ENCODE results near the gene SORCS1. TPM values are rescaled to one million over a fixed set of nuclear protein-coding genes. Genes with fewer than 3 reads are reported as not detected.

The SORCS1 gene
- total and polyA plus RNA-seq, 2 donors (not counting 1 experiment from before 2014, with no cell fraction given): not detected

GRCh38 chr10:106982268-106982667 is 182.2 kb downstream of the SORCS1 start:
- Histone ChIP-seq H3K9me3 (ENCODE audit: control extremely low read depth in 1 of 3, control insufficient read depth in 2 of 3, insufficient read depth in 1 of 3, low read length in 2 of 3) (no peaks in the 10 kb centered on the region), H4K20me1 (ENCODE audit: control insufficient read depth, insufficient read depth, low read length, poor library complexity, severe bottlenecking) (no peaks in the 10 kb centered on the region), H3K79me2 (ENCODE audit: control insufficient read depth, insufficient read depth, low read length) (no peaks in the 10 kb centered on the region), H3K4me3 (ENCODE audit: control extremely low read depth in 1 of 5, extremely low read depth in 1 of 5, insufficient read depth in 1 of 5, low read depth in 2 of 5, low read length in 4 of 5) (no peak overlapping the region), H3K4me2 (replicated peaks; ENCODE audit: low read depth, low read length, poor library complexity, severe bottlenecking) (no peak overlapping the region), H3K27me3 (replicated peaks in 1 of 4; ENCODE audit: control extremely low read depth in 1 of 4, control insufficient read depth in 3 of 4, insufficient read depth in 4 of 4, low read length in 3 of 4) (no peaks in the 10 kb centered on the region), H3K4me1 (ENCODE audit: control insufficient read depth in 2 of 2, insufficient read depth in 2 of 2, low read length in 2 of 2) (no peaks in the 10 kb centered on the region), H3K9ac (ENCODE audit: low read length) (no peak overlapping the region), H2AFZ (ENCODE audit: insufficient read depth, low read depth, low read length, poor library complexity, severe bottlenecking) (no peak overlapping the region), H3K36me3 (replicated peaks in 1 of 2; ENCODE audit: control extremely low read depth in 1 of 2, control insufficient read depth in 1 of 2, extremely low read depth in 1 of 2, insufficient read depth in 2 of 2, low read length in 1 of 2) (no peaks in the 10 kb centered on the region), H3K27ac (ENCODE audit: low read length in 2 of 2) (no peak overlapping the region)
- DNase-seq: no peak
- no peak overlapping the region for H3K27ac Mint-ChIP-seq
- no peaks in the 10 kb centered on the region for H3K9me3 Mint-ChIP-seq (ENCODE audit: insufficient read depth)
- no peaks in the 10 kb centered on the region for H3K4me1 Mint-ChIP-seq
- TF ChIP-seq EZH2 (IDR thresholded peaks at IDR 0.05; ENCODE audit: borderline replicate concordance, insufficient read depth, low read depth, low read length, poor library complexity, severe bottlenecking) (no peak), CTCF (IDR thresholded peaks at IDR 0.05) (no peak)
- POLR2A ChIA-PET: no interaction called here
- CTCF ChIA-PET: no interaction called here
- H3K27me3 Mint-ChIP-seq: peaks cover 7% of the 10 kb centered on the region
- no CpG with 5 or more reads among the region's 4 CpGs for WGBS (ENCODE audit: insufficient coverage)
- H3K4me3 Mint-ChIP-seq: no peak overlapping the region
- intact Hi-C loops (cut with micrococcal nuclease): no loop called here
- no peak for ATAC-seq (ENCODE audit: low read depth)

GRCh38 chr10:106981452-106982075 is 182.9 kb downstream of the SORCS1 start:
- H3K4me3 Mint-ChIP-seq: no peak overlapping the region
- H2AFZ ChIP-seq (ENCODE audit: insufficient read depth, low read depth, low read length, poor library complexity, severe bottlenecking): no peak overlapping the region
- DNase-seq (no peak), ATAC-seq (ENCODE audit: low read depth) (no peak)
- no peak overlapping the region for H3K27ac ChIP-seq (ENCODE audit: low read length in 2 of 2)
- no peaks in the 10 kb centered on the region for H3K9me3 Mint-ChIP-seq (ENCODE audit: insufficient read depth)
- no peaks in the 10 kb centered on the region for H3K27me3 ChIP-seq (replicated peaks in 1 of 4; ENCODE audit: control extremely low read depth in 1 of 4, control insufficient read depth in 3 of 4, insufficient read depth in 4 of 4, low read length in 3 of 4)
- no peak overlapping the region for H3K9ac ChIP-seq (ENCODE audit: low read length)
- H3K9me3 ChIP-seq (ENCODE audit: control extremely low read depth in 1 of 3, control insufficient read depth in 2 of 3, insufficient read depth in 1 of 3, low read length in 2 of 3): no peaks in the 10 kb centered on the region
- peaks cover 7% of the 10 kb centered on the region for H3K27me3 Mint-ChIP-seq
- H3K4me1 ChIP-seq (ENCODE audit: control insufficient read depth in 2 of 2, insufficient read depth in 2 of 2, low read length in 2 of 2): no peaks in the 10 kb centered on the region
- no peak overlapping the region for H3K4me2 ChIP-seq (replicated peaks; ENCODE audit: low read depth, low read length, poor library complexity, severe bottlenecking)
- TF ChIP-seq EZH2 (IDR thresholded peaks at IDR 0.05; ENCODE audit: borderline replicate concordance, insufficient read depth, low read depth, low read length, poor library complexity, severe bottlenecking): no peak
- TF ChIP-seq CTCF (IDR thresholded peaks at IDR 0.05): no peak
- no peaks in the 10 kb centered on the region for H4K20me1 ChIP-seq (ENCODE audit: control insufficient read depth, insufficient read depth, low read length, poor library complexity, severe bottlenecking)
- no peaks in the 10 kb centered on the region for H3K4me1 Mint-ChIP-seq
- ChIA-PET CTCF (no interaction called here), POLR2A (no interaction called here)
- H3K79me2 ChIP-seq (ENCODE audit: control insufficient read depth, insufficient read depth, low read length): no peaks in the 10 kb centered on the region
- no peaks in the 10 kb centered on the region for H3K36me3 ChIP-seq (replicated peaks in 1 of 2; ENCODE audit: control extremely low read depth in 1 of 2, control insufficient read depth in 1 of 2, extremely low read depth in 1 of 2, insufficient read depth in 2 of 2, low read length in 1 of 2)
- no peak overlapping the region for H3K27ac Mint-ChIP-seq
- no peak overlapping the region for H3K4me3 ChIP-seq (ENCODE audit: control extremely low read depth in 1 of 5, extremely low read depth in 1 of 5, insufficient read depth in 1 of 5, low read depth in 2 of 5, low read length in 4 of 5)
- intact Hi-C loops (cut with micrococcal nuclease): no loop called here
- 90% methylated on average over 2 of the region's 6 CpGs for WGBS (ENCODE audit: insufficient coverage)
